Skin epidermis (tissue), 12 donors: Measurements from ENCODE around the gene TRIM15.

Source experiments
- H3K27ac ChIP-seq, 21 experiments: fragments of 200-600 bp; sonication (generic) in 11 of 21; one replicate each; pipeline ENCODE4 v1.5.0; 2020; ENCODE audit warnings: mild to moderate bottlenecking in 3 of 21, inconsistent platforms in 2 of 21, moderate library complexity in 2 of 21
- H3K4me3 ChIP-seq, 7 experiments: fragments of 200-600 bp; sonication (generic) in 2 of 7; one replicate each; pipeline ENCODE4 v1.5.0; 2020; ENCODE audit warnings: inconsistent platforms in 2 of 7, mild to moderate bottlenecking in 2 of 7, moderate library complexity in 1 of 7

Gene TRIM15

GRCh38 chr6:30143780-30144179 lies 19.6 kb upstream of the TRIM15 start:
- no peak overlapping the region for H3K27ac ChIP-seq
- no peak overlapping the region for H3K4me3 ChIP-seq

- H3K27ac ChIP-seq = no peak overlapping the region
Observed at GRCh38 chr6:30144811-30145210, 18.5 kb upstream of the TRIM15 start.

GRCh38 chr6:30145818-30146217 lies 17.5 kb upstream of the TRIM15 start:
- no peak overlapping the region for H3K27ac ChIP-seq
- no peak overlapping the region for H3K4me3 ChIP-seq

More at GRCh38 chr6:30144811-30145210, 18.5 kb upstream of the TRIM15 start:
- H3K4me3 ChIP-seq = no peak overlapping the region

GRCh38 chr6:30147096-30147495 lies 16.2 kb upstream of the TRIM15 start:
- Histone ChIP-seq H3K27ac (no peak overlapping the region), H3K4me3 (no peak overlapping the region)

GRCh38 chr6:30149234-30149633 lies 14.1 kb upstream of the TRIM15 start:
- no peak overlapping the region for H3K27ac ChIP-seq

GRCh38 chr6:30149858-30150550 lies 13.3 kb upstream of the TRIM15 start:
- no peak overlapping the region for H3K4me3 ChIP-seq
- H3K27ac ChIP-seq = no peak overlapping the region

More at GRCh38 chr6:30149234-30149633, 14.1 kb upstream of the TRIM15 start:
- H3K4me3 ChIP-seq = no peak overlapping the region

- no peak overlapping the region for H3K4me3 ChIP-seq
Observed at GRCh38 chr6:30150671-30151395, 12.5 kb upstream of the TRIM15 start.

GRCh38 chr6:30151580-30151979 lies 11.8 kb upstream of the TRIM15 start:
- Histone ChIP-seq H3K27ac (no peak overlapping the region), H3K4me3 (no peak overlapping the region)

More at GRCh38 chr6:30150671-30151395, 12.5 kb upstream of the TRIM15 start:
- no peak overlapping the region for H3K27ac ChIP-seq

GRCh38 chr6:30152016-30152673 lies 11.2 kb upstream of the TRIM15 start:
- Histone ChIP-seq H3K27ac (no peak overlapping the region), H3K4me3 (no peak overlapping the region)

- H3K27ac ChIP-seq = no peak overlapping the region
- H3K4me3 ChIP-seq = no peak overlapping the region
Observed at GRCh38 chr6:30152910-30153610, 10.3 kb upstream of the TRIM15 start.

GRCh38 chr6:30154061-30154460 lies 9.3 kb upstream of the TRIM15 start:
- H3K27ac ChIP-seq = no peak overlapping the region
- H3K4me3 ChIP-seq = no peak overlapping the region

GRCh38 chr6:30154709-30155519 lies 8.4 kb upstream of the TRIM15 start:
- H3K4me3 ChIP-seq = no peak overlapping the region
- H3K27ac ChIP-seq = no peak overlapping the region

- no peak overlapping the region for H3K27ac ChIP-seq
- no peak overlapping the region for H3K4me3 ChIP-seq
Observed at GRCh38 chr6:30155520-30156261, 7.7 kb upstream of the TRIM15 start.

- no peak overlapping the region for H3K4me3 ChIP-seq
- H3K27ac ChIP-seq = no peak overlapping the region
Observed at GRCh38 chr6:30156262-30156599, 7.1 kb upstream of the TRIM15 start.

- Histone ChIP-seq H3K4me3 (no peak overlapping the region), H3K27ac (no peak overlapping the region)
Observed at GRCh38 chr6:30156774-30157173, 6.6 kb upstream of the TRIM15 start.

- no peak overlapping the region for H3K4me3 ChIP-seq
- H3K27ac ChIP-seq = no peak overlapping the region
Observed at GRCh38 chr6:30157581-30157980, 5.8 kb upstream of the TRIM15 start.

- Histone ChIP-seq H3K4me3 (no peak overlapping the region), H3K27ac (no peak overlapping the region)
Observed at GRCh38 chr6:30157999-30158398, 5.3 kb upstream of the TRIM15 start.

GRCh38 chr6:30158475-30159040 lies 4.8 kb upstream of the TRIM15 start:
- no peak overlapping the region for H3K27ac ChIP-seq
- no peak overlapping the region for H3K4me3 ChIP-seq
